Fibroblast of the aortic adventitia (primary cell): ENCODE data around the gene AKR1C3. TPM values are rescaled to one million over a fixed set of nuclear protein-coding genes. Genes with fewer than 3 reads are reported as not detected.

Experiments used
- DNase-seq: peaks from one replicate; pipeline ENCODE4 v3.0.0-alpha.2; 2010; ENCODE audit warnings: low read depth
- H3K4me3 ChIP-seq: 2 replicates; pipeline ENCODE4 v1.5.1; 2011; ENCODE audit warnings: low read depth, mild to moderate bottlenecking, control low read depth, low read length, moderate library complexity
- total RNA-seq: library from RNA; depleted of rRNA; stranded (reverse); fragments of >200 nt; gene quantifications from 2 replicates; pipeline ENCODE4 v1.2.3, GENCODE V29; 2012; ENCODE audit warnings: low replicate concordance
- TF ChIP-seq, protein P1 (sequence below): IDR thresholded peaks from 2 replicates; pipeline ENCODE4 v1.5.1; 2011; ENCODE audit warnings: mild to moderate bottlenecking, low read length, control low read depth, inconsistent platforms; ENCODE audit not compliant: insufficient read depth

Gene AKR1C3
- total RNA-seq, 1 donor: 169 TPM

DNA sequence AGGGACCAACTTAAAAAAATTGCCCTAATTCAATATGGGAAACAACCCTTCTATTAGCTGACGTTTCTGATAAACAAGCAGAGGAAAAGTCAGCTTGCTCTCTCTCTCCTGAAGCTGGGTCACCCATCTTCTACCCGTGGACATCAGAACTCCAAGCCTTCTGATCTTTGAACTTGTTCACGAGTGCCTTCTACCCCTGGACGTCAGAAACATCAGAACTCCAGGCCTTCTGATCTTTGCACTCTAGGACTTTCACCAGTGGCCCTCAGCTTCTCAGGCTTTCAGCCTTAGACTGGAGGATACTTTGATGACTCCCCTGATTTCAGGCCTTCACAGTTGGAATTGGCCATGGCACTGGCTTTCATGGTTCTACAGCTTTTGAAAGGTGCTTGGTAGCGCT, 48.9 kb downstream of the AKR1C3 start:
- TF ChIP-seq, protein P1, sequence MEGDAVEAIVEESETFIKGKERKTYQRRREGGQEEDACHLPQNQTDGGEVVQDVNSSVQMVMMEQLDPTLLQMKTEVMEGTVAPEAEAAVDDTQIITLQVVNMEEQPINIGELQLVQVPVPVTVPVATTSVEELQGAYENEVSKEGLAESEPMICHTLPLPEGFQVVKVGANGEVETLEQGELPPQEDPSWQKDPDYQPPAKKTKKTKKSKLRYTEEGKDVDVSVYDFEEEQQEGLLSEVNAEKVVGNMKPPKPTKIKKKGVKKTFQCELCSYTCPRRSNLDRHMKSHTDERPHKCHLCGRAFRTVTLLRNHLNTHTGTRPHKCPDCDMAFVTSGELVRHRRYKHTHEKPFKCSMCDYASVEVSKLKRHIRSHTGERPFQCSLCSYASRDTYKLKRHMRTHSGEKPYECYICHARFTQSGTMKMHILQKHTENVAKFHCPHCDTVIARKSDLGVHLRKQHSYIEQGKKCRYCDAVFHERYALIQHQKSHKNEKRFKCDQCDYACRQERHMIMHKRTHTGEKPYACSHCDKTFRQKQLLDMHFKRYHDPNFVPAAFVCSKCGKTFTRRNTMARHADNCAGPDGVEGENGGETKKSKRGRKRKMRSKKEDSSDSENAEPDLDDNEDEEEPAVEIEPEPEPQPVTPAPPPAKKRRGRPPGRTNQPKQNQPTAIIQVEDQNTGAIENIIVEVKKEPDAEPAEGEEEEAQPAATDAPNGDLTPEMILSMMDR: no peak
- no peak overlapping the region for H3K4me3 ChIP-seq
- no peak for DNase-seq

DNA sequence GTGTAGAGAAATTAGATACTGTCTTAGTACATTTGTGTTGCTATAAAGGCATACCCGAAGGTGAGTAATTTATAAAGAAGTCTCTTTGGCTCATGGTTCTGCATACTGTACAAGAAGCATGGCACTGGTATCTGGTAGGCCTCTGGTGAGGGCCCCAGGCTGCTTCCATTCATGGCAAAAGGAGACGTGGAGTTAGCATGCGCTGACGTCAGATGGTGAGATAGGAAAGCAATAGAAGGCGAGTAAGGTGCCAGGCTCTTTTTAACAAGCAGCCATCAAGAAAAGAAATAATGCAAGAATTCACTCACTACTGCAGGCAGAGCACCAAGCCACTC, 52.7 kb downstream of the AKR1C3 start:
- H3K4me3 ChIP-seq: no peak overlapping the region
- DNase-seq: no peak
- TF ChIP-seq, protein P1: no peak

DNA sequence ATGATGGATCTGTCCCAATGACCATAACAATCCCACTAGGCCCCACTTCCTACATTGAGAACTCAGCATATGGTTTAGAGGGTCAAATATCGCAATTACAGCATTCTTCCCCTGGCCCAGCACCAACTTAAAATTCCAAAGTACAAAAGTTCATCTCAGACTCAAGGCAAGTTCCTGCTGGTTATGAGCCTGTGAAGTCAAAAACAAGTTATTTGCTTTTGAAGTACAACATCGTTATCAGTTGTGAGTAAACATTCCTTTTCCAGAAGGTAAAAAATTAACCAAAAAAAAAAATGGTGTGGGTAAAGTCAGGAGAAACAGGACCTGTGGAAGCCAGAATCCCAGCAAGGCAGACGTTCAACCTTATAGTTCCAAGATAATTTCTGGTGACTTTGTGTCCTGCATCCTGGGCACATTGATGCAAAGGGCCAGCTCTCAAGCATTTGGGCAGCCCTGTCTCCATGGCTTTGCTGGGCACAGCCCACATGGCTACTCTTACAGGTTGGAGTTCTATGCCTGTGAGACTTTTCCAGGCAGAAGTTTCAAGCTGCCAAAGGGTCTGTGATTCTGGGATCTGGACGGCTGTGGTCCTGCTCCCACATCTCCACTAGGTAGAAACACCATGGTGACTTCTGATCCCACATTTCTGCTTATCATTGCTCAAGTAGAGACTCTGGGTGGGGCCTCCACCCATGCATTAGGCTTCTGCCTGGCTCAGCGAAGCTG, 53.2 kb downstream of the AKR1C3 start:
- no peak for DNase-seq
- TF ChIP-seq, protein P1: no peak
- no peak overlapping the region for H3K4me3 ChIP-seq

DNA sequence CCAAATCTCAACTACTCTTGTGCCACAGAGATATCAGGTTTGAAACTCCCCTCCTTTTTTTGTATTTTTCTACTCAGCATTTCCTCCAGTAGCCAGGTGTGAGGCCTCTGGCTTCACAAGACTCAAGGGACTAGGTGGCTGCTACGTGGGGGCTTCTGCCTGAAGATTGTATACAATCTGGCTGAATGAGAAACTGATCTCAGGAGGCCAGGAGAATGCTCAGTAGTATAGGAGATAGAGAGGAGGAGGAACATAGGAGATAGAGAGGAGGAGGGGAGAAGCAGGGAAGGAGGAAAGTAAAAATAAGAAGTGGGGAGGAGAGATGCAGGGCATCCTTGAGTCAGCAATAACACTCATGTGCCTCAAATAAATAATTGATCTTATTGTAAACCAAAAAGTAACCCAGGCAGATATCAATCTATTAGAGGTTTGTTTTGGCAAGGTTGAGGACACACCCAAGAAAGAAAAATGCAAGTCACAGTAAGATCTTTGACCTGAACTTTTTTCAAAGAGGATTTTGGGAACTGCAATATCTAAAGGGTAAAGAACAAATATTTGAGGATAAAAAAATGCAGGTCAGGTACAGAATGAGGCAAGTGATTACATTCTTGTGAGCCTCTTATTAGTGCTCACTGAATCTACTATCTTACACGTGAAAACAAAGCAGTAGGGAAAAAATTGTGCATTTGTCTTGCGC, 53.9 kb downstream of the AKR1C3 start:
- no peak for DNase-seq
- H3K4me3 ChIP-seq: no peak overlapping the region
- TF ChIP-seq, protein P1: no peak

DNA sequence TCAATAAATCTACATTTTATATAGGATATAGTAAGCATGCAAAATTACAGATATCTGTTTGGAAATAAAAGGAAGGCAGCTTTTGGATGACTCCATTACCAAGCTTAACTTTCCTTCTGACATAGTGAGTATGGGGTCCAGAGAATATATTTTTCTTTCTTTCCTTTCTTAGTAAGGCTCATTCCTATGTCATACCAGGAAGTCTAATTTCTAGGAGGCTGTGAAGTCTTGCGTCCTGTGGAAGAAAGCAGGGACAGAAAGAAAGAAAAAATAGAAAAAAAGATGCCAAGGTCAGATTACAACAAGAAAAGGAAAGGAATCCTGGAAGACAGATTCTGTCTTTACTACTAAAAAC, 54.4 kb downstream of the AKR1C3 start:
- DNase-seq: no peak
- no peak overlapping the region for H3K4me3 ChIP-seq
- TF ChIP-seq, protein P1: no peak

DNA sequence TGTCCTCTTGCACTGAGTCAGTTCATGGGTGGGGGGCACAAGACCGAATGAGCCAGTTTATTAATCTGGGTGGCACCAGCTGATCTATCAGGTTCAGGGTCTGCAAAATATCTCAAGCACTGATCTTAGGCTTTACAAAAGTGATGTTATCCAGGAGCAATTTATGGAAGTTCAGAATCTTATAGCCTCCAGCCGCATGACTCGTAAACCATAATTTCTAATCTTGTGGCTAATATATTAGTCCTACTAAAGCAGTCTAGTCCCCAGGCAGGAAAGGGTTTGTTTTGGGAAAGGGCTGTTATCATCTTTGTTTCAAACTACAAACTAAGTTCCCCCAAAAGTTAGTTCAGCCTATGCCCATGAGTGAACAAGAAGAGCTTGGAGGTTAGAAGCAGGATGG, 56.9 kb downstream of the AKR1C3 start:
- no peak overlapping the region for H3K4me3 ChIP-seq
- TF ChIP-seq, protein P1: no peak

More for the DNA sequence above, 56.9 kb downstream of the AKR1C3 start:
- no peak for DNase-seq
